ENCODE measurements around the gene WDR36.

DNA sequence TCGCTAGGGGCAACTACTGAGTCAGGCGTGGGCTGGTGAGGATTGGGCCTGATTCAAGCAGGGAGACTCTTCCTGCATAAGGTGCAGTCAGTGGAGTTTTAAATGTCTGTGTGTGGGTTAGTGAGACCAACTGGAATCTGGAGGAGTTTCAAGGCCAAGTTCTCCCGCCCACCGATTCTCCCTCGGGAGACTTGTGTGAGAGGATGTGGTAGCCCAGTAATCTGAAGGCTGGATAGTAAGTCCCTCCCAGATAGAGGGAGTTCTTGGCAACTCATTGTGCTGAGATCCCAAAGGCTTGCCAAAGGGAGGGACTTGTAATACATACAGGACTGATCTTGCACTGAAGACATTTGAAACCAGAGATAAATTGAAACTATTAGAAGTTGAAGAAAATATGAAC lies 51.8 kb downstream of the WDR36 start:
- TF ChIP-seq POLR2AphosphoS5 (IDR thresholded peaks at IDR 0.05; ENCODE audit: borderline replicate concordance, low read depth, low read length) (no peak), EZH2 (IDR thresholded peaks at IDR 0.05) (no peak), FOXP2 (optimal IDR thresholded peaks at IDR 0.05; ENCODE audit: control extremely low read depth, extremely low read length, insufficient read depth) (no peak)
